Endometrial microvascular endothelial cells (primary cell): Measurements from ENCODE around the gene UBR7. TPM values are rescaled to one million over a fixed set of nuclear protein-coding genes. Genes with fewer than 3 reads are reported as not detected.

Source experiments
- in situ Hi-C: cut with HindIII; loops from 2 replicates; pipeline ENCODE4 v1.10.0; 2017; ENCODE audit warnings: low sequenced_read_pairs, low pct_unique_long_range_greater_than_20kb; ENCODE audit errors: inconsistent ontology term
- total RNA-seq: library from RNA; depleted of rRNA; stranded (reverse); fragments of >200 nt; gene quantifications from one replicate; pipeline ENCODE4 v1.2.3, GENCODE V29; 2015; ENCODE audit errors: inconsistent ontology term

Gene UBR7
- total RNA-seq, 1 donor from 2014 or later = 48.0 TPM

- in situ Hi-C loops = no loop called here
Observed at GRCh38 chr14:93239869-93240677, 33.0 kb downstream of the UBR7 start.

GRCh38 chr14:93240678-93241000, 33.6 kb downstream of the UBR7 start:
- in situ Hi-C loops = no loop called here

- in situ Hi-C loops = no loop called here
Observed at GRCh38 chr14:93245764-93246420, 38.8 kb downstream of the UBR7 start.

GRCh38 chr14:93246534-93246933, 39.5 kb downstream of the UBR7 start:
- in situ Hi-C loops = no loop called here

GRCh38 chr14:93249128-93249831, 42.2 kb downstream of the UBR7 start:
- in situ Hi-C loops = no loop called here

- in situ Hi-C loops = no loop called here
Observed at GRCh38 chr14:93262446-93262845, 55.4 kb downstream of the UBR7 start.

GRCh38 chr14:93263416-93263815, 56.4 kb downstream of the UBR7 start:
- in situ Hi-C loops = no loop called here

- in situ Hi-C loops = no loop called here
Observed at GRCh38 chr14:93266127-93266526, 59.1 kb downstream of the UBR7 start.

- in situ Hi-C loops = no loop called here
Observed at GRCh38 chr14:93267149-93267711, 60.2 kb downstream of the UBR7 start.

GRCh38 chr14:93268406-93268805, 61.4 kb downstream of the UBR7 start:
- in situ Hi-C loops = no loop called here

- in situ Hi-C loops = no loop called here
Observed at GRCh38 chr14:93269341-93270068, 62.4 kb downstream of the UBR7 start.

GRCh38 chr14:93271111-93271510, 64.1 kb downstream of the UBR7 start:
- in situ Hi-C loops = no loop called here

- in situ Hi-C loops = no loop called here
Observed at GRCh38 chr14:93274055-93274806, 67.2 kb downstream of the UBR7 start.

- in situ Hi-C loops = no loop called here
Observed at GRCh38 chr14:93276031-93276716, 69.1 kb downstream of the UBR7 start.
